ENCODE results near the gene OXTR.

DNA sequence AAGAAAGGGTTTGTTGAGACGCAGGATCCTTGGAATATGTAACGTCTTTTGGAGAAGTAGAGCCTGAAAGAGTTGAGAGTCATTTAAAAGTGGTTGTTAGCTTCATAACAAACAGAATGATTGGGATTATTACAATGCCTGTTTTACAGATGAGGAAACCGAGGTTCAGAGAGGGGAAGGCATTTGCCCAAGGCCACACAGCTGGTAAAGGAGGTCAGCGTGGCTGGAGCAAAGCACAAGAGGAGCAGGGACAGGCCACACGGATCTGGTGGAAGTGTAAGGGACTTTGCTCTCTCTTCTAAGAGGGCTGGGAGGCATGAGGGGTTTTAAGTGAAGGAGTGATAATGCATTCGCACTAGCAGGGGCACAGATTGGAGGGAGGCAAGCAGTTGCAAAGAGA is 6.2 kb upstream of the OXTR start:
- TF ChIP-seq CTCF (IDR thresholded peaks at IDR 0.05): no peak
- no peak for TF ChIP-seq POLR2A (IDR thresholded peaks at IDR 0.05)
- no peak for TF ChIP-seq EP300 (IDR thresholded peaks at IDR 0.05)
- TF ChIP-seq POLR2AphosphoS5 (IDR thresholded peaks at IDR 0.05): no peak

Data from gastroesophageal sphincter (tissue), 3 donors.